Measurements from ENCODE around the gene UACA.

UACA gene

GRCh38 chr15:70801109-70801508, 37.8 kb upstream of the UACA start:
- TF ChIP-seq CTCF (IDR thresholded peaks at IDR 0.05; ENCODE audit: low read depth, low read length) (no peak), MAX (IDR thresholded peaks at IDR 0.05; ENCODE audit: low read depth, low read length) (no peak), MYC (IDR thresholded peaks at IDR 0.05; ENCODE audit: low read depth, low read length) (no peak), POLR2A (IDR thresholded peaks at IDR 0.05; ENCODE audit: extremely low read depth, insufficient read length) (no peak)
- H3K4me3 ChIP-seq (ENCODE audit: low read depth, low read length), result no peak overlapping the region
- DNase-seq (ENCODE audit: low read depth), result no peak

- no peak for DNase-seq (ENCODE audit: low read depth)
- no peak overlapping the region for H3K4me3 ChIP-seq (ENCODE audit: low read depth, low read length)
- TF ChIP-seq CTCF (IDR thresholded peaks at IDR 0.05; ENCODE audit: low read depth, low read length), result no peak
- no peak for TF ChIP-seq POLR2A (IDR thresholded peaks at IDR 0.05; ENCODE audit: extremely low read depth, insufficient read length)
- TF ChIP-seq MYC (IDR thresholded peaks at IDR 0.05; ENCODE audit: low read depth, low read length), result no peak
- no peak for TF ChIP-seq MAX (IDR thresholded peaks at IDR 0.05; ENCODE audit: low read depth, low read length)
Observed at GRCh38 chr15:70799667-70800450, 36.5 kb upstream of the UACA start.

GRCh38 chr15:70797464-70797863, 34.1 kb upstream of the UACA start:
- no peak for TF ChIP-seq CTCF (IDR thresholded peaks at IDR 0.05; ENCODE audit: low read depth, low read length)
- TF ChIP-seq POLR2A (IDR thresholded peaks at IDR 0.05; ENCODE audit: extremely low read depth, insufficient read length), result no peak
- no peak for TF ChIP-seq MAX (IDR thresholded peaks at IDR 0.05; ENCODE audit: low read depth, low read length)
- TF ChIP-seq MYC (IDR thresholded peaks at IDR 0.05; ENCODE audit: low read depth, low read length), result no peak
- no peak overlapping the region for H3K4me3 ChIP-seq (ENCODE audit: low read depth, low read length)
- DNase-seq (ENCODE audit: low read depth), result no peak

GRCh38 chr15:70796516-70797310, 33.4 kb upstream of the UACA start:
- H3K4me3 ChIP-seq (ENCODE audit: low read depth, low read length), result no peak overlapping the region
- TF ChIP-seq MYC (IDR thresholded peaks at IDR 0.05; ENCODE audit: low read depth, low read length), result no peak
- no peak for TF ChIP-seq MAX (IDR thresholded peaks at IDR 0.05; ENCODE audit: low read depth, low read length)
- no peak for TF ChIP-seq CTCF (IDR thresholded peaks at IDR 0.05; ENCODE audit: low read depth, low read length)
- no peak for TF ChIP-seq POLR2A (IDR thresholded peaks at IDR 0.05; ENCODE audit: extremely low read depth, insufficient read length)
- no peak for DNase-seq (ENCODE audit: low read depth)

- no peak for TF ChIP-seq MYC (IDR thresholded peaks at IDR 0.05; ENCODE audit: low read depth, low read length)
- no peak for TF ChIP-seq POLR2A (IDR thresholded peaks at IDR 0.05; ENCODE audit: extremely low read depth, insufficient read length)
- no peak for TF ChIP-seq CTCF (IDR thresholded peaks at IDR 0.05; ENCODE audit: low read depth, low read length)
- TF ChIP-seq MAX (IDR thresholded peaks at IDR 0.05; ENCODE audit: low read depth, low read length), result no peak
- no peak for DNase-seq (ENCODE audit: low read depth)
- no peak overlapping the region for H3K4me3 ChIP-seq (ENCODE audit: low read depth, low read length)
Observed at GRCh38 chr15:70795311-70795665, 31.9 kb upstream of the UACA start.

All from NB4 (cell line).